SK-N-SH (cell line): Measurements from ENCODE around the gene NTNG2.

Source experiments
- CHD2 ChIP-seq: fragments of 150-350 bp; IDR thresholded peaks from 2 replicates; pipeline ENCODE4 v1.6.1; 2018; ENCODE audit warnings: low read length; ENCODE audit not compliant: partially characterized antibody
- EP300 ChIP-seq, 2 experiments: IDR thresholded peaks; 2 replicates each; pipeline versions ENCODE4 v1.4.0 to v1.6.1; 2012; ENCODE audit warnings: borderline replicate concordance in 1 of 2, low read depth in 1 of 2, low read length in 1 of 2
- FOXM1 ChIP-seq: IDR thresholded peaks from 2 replicates; pipeline ENCODE4 v1.4.0; 2012; ENCODE audit warnings: low read depth, mild to moderate bottlenecking
- NRF1 ChIP-seq: IDR thresholded peaks from 2 replicates; pipeline ENCODE4 v1.6.1; 2012; ENCODE audit warnings: low read depth, mild to moderate bottlenecking, low read length
- POLR2AphosphoS5 ChIP-seq: IDR thresholded peaks from 2 replicates; pipeline ENCODE4 v1.6.1; 2012; ENCODE audit warnings: low read depth, low read length
- RAD21 ChIP-seq: IDR thresholded peaks from 2 replicates; pipeline ENCODE4 v1.6.1; 2012; ENCODE audit warnings: mild to moderate bottlenecking, low read length
- RFX5 ChIP-seq: IDR thresholded peaks from 2 replicates; pipeline ENCODE4 v1.6.1; 2012; ENCODE audit warnings: mild to moderate bottlenecking, improper control_type of control experiment, low read length
- SIN3A ChIP-seq: IDR thresholded peaks from 2 replicates; pipeline ENCODE4 v1.6.1; 2012; ENCODE audit warnings: low read depth, mild to moderate bottlenecking, low read length, moderate library complexity, borderline replicate concordance
- SMC3 ChIP-seq: IDR thresholded peaks from 2 replicates; pipeline ENCODE4 v1.6.1; 2012; ENCODE audit warnings: low read depth, low read length, improper control_type of control experiment
- TAF1 ChIP-seq: IDR thresholded peaks from 2 replicates; pipeline ENCODE4 v1.6.1; 2012; ENCODE audit warnings: low read depth, mild to moderate bottlenecking, low read length, moderate library complexity, borderline replicate concordance
- USF1 ChIP-seq: IDR thresholded peaks from 2 replicates; pipeline ENCODE4 v1.4.0; 2012; ENCODE audit warnings: low read depth, borderline replicate concordance
- TF ChIP-seq, protein P1 (sequence below): fragments of 200-600 bp; sonication (generic); IDR thresholded peaks from 2 replicates; pipeline ENCODE4 v1.6.1; 2017; ENCODE audit warnings: antibody characterized with exemption, mild to moderate bottlenecking, moderate library complexity
- TF ChIP-seq, protein P2 (sequence below): IDR thresholded peaks from 2 replicates; pipeline ENCODE4; 2012
- TF ChIP-seq, protein P3 (sequence below): IDR thresholded peaks from 2 replicates; pipeline ENCODE4 v1.6.1; 2012; ENCODE audit warnings: mild to moderate bottlenecking, low read depth, low read length, moderate library complexity

DNA sequence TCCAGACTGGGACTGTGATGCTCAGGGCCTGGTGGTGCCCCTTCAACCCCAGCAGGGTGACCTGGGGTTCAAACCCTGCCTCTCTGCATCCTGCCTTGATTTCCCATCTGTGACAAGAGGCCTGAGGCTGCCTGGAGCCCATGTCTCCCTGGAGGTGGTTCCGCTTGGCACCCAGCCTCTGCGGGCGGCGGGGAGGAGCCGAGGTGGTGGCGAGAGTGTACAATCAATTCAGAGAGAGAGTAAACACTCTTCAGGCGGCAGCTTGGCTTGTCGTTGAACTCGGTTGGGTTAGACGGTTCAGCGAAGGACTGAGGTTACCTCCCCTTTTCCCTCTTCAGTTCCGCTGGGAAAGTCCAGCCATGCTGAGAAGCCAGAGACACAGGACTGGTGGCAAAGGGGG lies 39.3 kb downstream of the NTNG2 start:
- no peak for TF ChIP-seq TAF1
- TF ChIP-seq, protein P1, sequence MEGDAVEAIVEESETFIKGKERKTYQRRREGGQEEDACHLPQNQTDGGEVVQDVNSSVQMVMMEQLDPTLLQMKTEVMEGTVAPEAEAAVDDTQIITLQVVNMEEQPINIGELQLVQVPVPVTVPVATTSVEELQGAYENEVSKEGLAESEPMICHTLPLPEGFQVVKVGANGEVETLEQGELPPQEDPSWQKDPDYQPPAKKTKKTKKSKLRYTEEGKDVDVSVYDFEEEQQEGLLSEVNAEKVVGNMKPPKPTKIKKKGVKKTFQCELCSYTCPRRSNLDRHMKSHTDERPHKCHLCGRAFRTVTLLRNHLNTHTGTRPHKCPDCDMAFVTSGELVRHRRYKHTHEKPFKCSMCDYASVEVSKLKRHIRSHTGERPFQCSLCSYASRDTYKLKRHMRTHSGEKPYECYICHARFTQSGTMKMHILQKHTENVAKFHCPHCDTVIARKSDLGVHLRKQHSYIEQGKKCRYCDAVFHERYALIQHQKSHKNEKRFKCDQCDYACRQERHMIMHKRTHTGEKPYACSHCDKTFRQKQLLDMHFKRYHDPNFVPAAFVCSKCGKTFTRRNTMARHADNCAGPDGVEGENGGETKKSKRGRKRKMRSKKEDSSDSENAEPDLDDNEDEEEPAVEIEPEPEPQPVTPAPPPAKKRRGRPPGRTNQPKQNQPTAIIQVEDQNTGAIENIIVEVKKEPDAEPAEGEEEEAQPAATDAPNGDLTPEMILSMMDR, result no peak
- no peak for TF ChIP-seq RFX5
- no peak for TF ChIP-seq EP300 (IDR thresholded peaks at IDR 0.05; ENCODE audit: borderline replicate concordance in 1 of 2, low read depth in 1 of 2, low read length in 1 of 2)
- TF ChIP-seq, protein P2, sequence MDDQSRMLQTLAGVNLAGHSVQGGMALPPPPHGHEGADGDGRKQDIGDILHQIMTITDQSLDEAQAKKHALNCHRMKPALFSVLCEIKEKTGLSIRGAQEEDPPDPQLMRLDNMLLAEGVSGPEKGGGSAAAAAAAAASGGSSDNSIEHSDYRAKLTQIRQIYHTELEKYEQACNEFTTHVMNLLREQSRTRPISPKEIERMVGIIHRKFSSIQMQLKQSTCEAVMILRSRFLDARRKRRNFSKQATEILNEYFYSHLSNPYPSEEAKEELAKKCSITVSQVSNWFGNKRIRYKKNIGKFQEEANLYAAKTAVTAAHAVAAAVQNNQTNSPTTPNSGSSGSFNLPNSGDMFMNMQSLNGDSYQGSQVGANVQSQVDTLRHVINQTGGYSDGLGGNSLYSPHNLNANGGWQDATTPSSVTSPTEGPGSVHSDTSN, result no peak
- TF ChIP-seq CHD2, result no peak
- no peak for TF ChIP-seq SIN3A
- TF ChIP-seq, protein P3, sequence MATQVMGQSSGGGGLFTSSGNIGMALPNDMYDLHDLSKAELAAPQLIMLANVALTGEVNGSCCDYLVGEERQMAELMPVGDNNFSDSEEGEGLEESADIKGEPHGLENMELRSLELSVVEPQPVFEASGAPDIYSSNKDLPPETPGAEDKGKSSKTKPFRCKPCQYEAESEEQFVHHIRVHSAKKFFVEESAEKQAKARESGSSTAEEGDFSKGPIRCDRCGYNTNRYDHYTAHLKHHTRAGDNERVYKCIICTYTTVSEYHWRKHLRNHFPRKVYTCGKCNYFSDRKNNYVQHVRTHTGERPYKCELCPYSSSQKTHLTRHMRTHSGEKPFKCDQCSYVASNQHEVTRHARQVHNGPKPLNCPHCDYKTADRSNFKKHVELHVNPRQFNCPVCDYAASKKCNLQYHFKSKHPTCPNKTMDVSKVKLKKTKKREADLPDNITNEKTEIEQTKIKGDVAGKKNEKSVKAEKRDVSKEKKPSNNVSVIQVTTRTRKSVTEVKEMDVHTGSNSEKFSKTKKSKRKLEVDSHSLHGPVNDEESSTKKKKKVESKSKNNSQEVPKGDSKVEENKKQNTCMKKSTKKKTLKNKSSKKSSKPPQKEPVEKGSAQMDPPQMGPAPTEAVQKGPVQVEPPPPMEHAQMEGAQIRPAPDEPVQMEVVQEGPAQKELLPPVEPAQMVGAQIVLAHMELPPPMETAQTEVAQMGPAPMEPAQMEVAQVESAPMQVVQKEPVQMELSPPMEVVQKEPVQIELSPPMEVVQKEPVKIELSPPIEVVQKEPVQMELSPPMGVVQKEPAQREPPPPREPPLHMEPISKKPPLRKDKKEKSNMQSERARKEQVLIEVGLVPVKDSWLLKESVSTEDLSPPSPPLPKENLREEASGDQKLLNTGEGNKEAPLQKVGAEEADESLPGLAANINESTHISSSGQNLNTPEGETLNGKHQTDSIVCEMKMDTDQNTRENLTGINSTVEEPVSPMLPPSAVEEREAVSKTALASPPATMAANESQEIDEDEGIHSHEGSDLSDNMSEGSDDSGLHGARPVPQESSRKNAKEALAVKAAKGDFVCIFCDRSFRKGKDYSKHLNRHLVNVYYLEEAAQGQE, result no peak
- no peak for TF ChIP-seq USF1
- no peak for TF ChIP-seq FOXM1
- TF ChIP-seq RAD21, result no peak
- TF ChIP-seq SMC3, result no peak
- no peak for TF ChIP-seq NRF1
- no peak for TF ChIP-seq POLR2AphosphoS5
